NB4 (cell line): ENCODE results near the gene NTPCR.

Experiments
- DNase-seq: peaks from one replicate; pipeline ENCODE4 v3.0.0; 2010; ENCODE audit warnings: low read depth
- H3K4me3 ChIP-seq: one replicate; pipeline ENCODE4 v1.5.1; 2011; ENCODE audit warnings: mild to moderate bottlenecking, low read depth, low read length, moderate library complexity
- CTCF ChIP-seq: IDR thresholded peaks from one replicate; pipeline ENCODE4 v1.5.1; 2012; ENCODE audit warnings: low read depth, low read length
- MAX ChIP-seq: IDR thresholded peaks from 2 replicates; pipeline ENCODE4 v1.6.1; 2011; ENCODE audit warnings: low read depth, low read length
- MYC ChIP-seq: IDR thresholded peaks from 2 replicates; pipeline ENCODE4 v1.6.1; 2011; ENCODE audit warnings: low read depth, low read length
- POLR2A ChIP-seq: IDR thresholded peaks from 2 replicates; pipeline ENCODE4 v1.6.1; 2011; ENCODE audit warnings: mild to moderate bottlenecking; ENCODE audit not compliant: insufficient read length; ENCODE audit errors: extremely low read depth

NTPCR gene

GRCh38 chr1:233032916-233033315 is 82.5 kb downstream of the NTPCR start:
- no peak for TF ChIP-seq MYC
- no peak for TF ChIP-seq CTCF
- TF ChIP-seq MAX, result no peak
- no peak for TF ChIP-seq POLR2A
- H3K4me3 ChIP-seq, result no peak overlapping the region
- DNase-seq, result no peak

- peak; percentile 15 for DNase-seq
- H3K4me3 ChIP-seq, result no peak overlapping the region
- TF ChIP-seq MYC (no peak), MAX (no peak), CTCF (no peak), POLR2A (no peak)
These were observed 83.0 kb downstream of the NTPCR start for GRCh38 chr1:233033361-233033760.
